Keratinocyte (primary cell): ENCODE measurements around the gene MAML2. TPM values are rescaled to one million over a fixed set of nuclear protein-coding genes. Genes with fewer than 3 reads are reported as not detected.

ENCODE experiments used
- DNase-seq: peaks from one replicate; pipeline ENCODE4 v3.0.0-alpha.2; 2011; ENCODE audit warnings: low read depth, missing footprints, low spot score
- FAIRE-seq: peaks from 2 replicates; lab custom pipeline; 2011; peaks lifted over from hg19 to GRCh38; lab: Jason Lieb, UNC
- H2AFZ ChIP-seq: 2 replicates; pipeline ENCODE4 v1.6.0; 2012; ENCODE audit warnings: low read length, control low read depth, inconsistent platforms; ENCODE audit not compliant: control insufficient read depth
- H3K27ac ChIP-seq: 2 replicates; pipeline ENCODE4 v1.5.1; 2011; ENCODE audit warnings: low read length; ENCODE audit not compliant: control insufficient read depth, insufficient read depth
- H3K27me3 ChIP-seq: 3 replicates; pipeline ENCODE4 v1.6.0; 2011; ENCODE audit warnings: low read length; ENCODE audit not compliant: control insufficient read depth, insufficient read depth; ENCODE audit errors: extremely low read depth
- H3K36me3 ChIP-seq, 2 experiments: 2 replicates in 1 of 2; 3 replicates in 1 of 2; pipeline ENCODE4 v1.5.1; 2011; ENCODE audit warnings: low read length in 2 of 2, mild to moderate bottlenecking in 1 of 2; ENCODE audit not compliant: control insufficient read depth in 2 of 2, insufficient read depth in 2 of 2; ENCODE audit errors: extremely low read depth in 1 of 2
- H3K4me1 ChIP-seq: 3 replicates; pipeline ENCODE4 v1.5.1; 2011; ENCODE audit warnings: low read length; ENCODE audit not compliant: control insufficient read depth, insufficient read depth; ENCODE audit errors: extremely low read depth
- H3K4me2 ChIP-seq: 3 replicates; pipeline ENCODE4 v1.6.0; 2011; ENCODE audit warnings: low read depth, low read length; ENCODE audit not compliant: control insufficient read depth, insufficient read depth; ENCODE audit errors: extremely low read depth
- H3K4me3 ChIP-seq, 3 experiments: fragments of 200-600 bp in 1 of 3; sonication (generic) in 1 of 3; 2 replicates in 2 of 3; 3 replicates in 1 of 3; pipeline ENCODE4 v1.5.1; 2011 to 2016; ENCODE audit warnings: low read length in 3 of 3, mild to moderate bottlenecking in 3 of 3, control low read depth in 2 of 3, inconsistent platforms in 1 of 3, low read depth in 1 of 3, mixed read lengths in 1 of 3, mixed run types in 1 of 3, moderate library complexity in 1 of 3; ENCODE audit not compliant: control insufficient read depth in 2 of 3, insufficient read depth in 2 of 3; ENCODE audit errors: extremely low read depth in 1 of 3
- H3K79me2 ChIP-seq: 2 replicates; pipeline ENCODE4 v1.6.0; 2012; ENCODE audit warnings: low read length; ENCODE audit not compliant: control insufficient read depth, insufficient read depth
- H3K9ac ChIP-seq: 3 replicates; pipeline ENCODE4 v1.6.0; 2011; ENCODE audit warnings: low read length; ENCODE audit not compliant: control insufficient read depth, insufficient read depth; ENCODE audit errors: extremely low read depth
- H3K9me1 ChIP-seq: 3 replicates; pipeline ENCODE4 v1.6.0; 2011; ENCODE audit warnings: low read length; ENCODE audit not compliant: control insufficient read depth, insufficient read depth; ENCODE audit errors: extremely low read depth
- H3K9me3 ChIP-seq: 2 replicates; pipeline ENCODE4 v1.5.1; 2012; ENCODE audit warnings: low read depth, low read length; ENCODE audit not compliant: control insufficient read depth
- H4K20me1 ChIP-seq: 3 replicates; pipeline ENCODE4 v1.6.0; 2011; ENCODE audit warnings: low read length; ENCODE audit not compliant: control insufficient read depth, insufficient read depth; ENCODE audit errors: extremely low read depth
- CTCF ChIP-seq, 3 experiments: IDR thresholded peaks in 1 of 3; conservative IDR thresholded peaks in 1 of 3; optimal IDR thresholded peaks in 1 of 3; 2 replicates in 2 of 3; 3 replicates in 1 of 3; pipeline versions ENCODE3 to v1.5.1; 2011; ENCODE audit warnings: low read length in 3 of 3, mild to moderate bottlenecking in 3 of 3, moderate library complexity in 2 of 3, control low read depth in 1 of 3, inconsistent platforms in 1 of 3; ENCODE audit not compliant: insufficient read depth in 2 of 3; ENCODE audit errors: extremely low read depth in 1 of 3
- EZH2 ChIP-seq: IDR thresholded peaks from one replicate; pipeline ENCODE4 v1.6.1; 2012; ENCODE audit warnings: inconsistent platforms, mild to moderate bottlenecking, low read length, moderate library complexity
- dilution Hi-C: fragments of 300-500 bp; cut with MboI; formaldehyde crosslinking; loops from one replicate; pipeline ENCODE4 v1.7.0; 2020; ENCODE audit warnings: low sequenced_read_pairs; ENCODE audit not compliant: extremely low pct_ligation_motif_present
- polyA plus RNA-seq, 5 experiments: library from polyadenylated mRNA; depleted of rRNA in 3 of 5; stranded (reverse) in 3 of 5; stranded (forward) in 1 of 5; unstranded in 1 of 5; fragments of >200 nt; gene quantifications; 1 replicate in 1 of 5; 2 replicates in 3 of 5; 3 replicates in 1 of 5; pipeline versions ENCODE4 v1.2.1 to v1.2.3, GENCODE V29; 2011 to 2012; ENCODE audit warnings: missing spikeins in 2 of 5, low read depth in 1 of 5, low replicate concordance in 1 of 5

MAML2 gene
- polyA plus RNA-seq, 1 donor (not counting 4 experiments of a cell fraction or from before 2014, with no cell fraction given): 4.2 TPM

DNA sequence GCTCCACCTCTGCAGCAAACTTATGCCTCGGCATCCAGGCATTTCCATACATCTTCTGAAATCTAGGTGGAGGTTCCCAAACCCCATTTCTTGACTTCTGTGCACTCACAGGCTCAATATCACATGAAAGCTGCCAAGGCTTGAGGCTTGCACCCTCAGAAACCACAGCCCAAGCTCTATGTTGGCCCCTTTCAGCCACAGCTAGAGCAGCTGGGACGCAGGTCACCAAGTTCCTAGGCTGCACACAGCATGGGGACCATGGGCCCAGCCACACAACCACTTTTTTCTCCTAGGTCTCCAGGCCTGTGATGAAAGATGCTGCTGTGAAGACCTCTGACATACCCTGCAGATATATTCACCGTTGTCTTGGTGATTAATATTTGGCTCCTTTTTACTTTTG, 394.4 kb downstream of the MAML2 start:
- dilution Hi-C loops: no loop called here
- Histone ChIP-seq H3K4me3 (no peak overlapping the region), H2AFZ (no peak overlapping the region), H3K27me3 (no peaks in the 10 kb centered on the region), H3K79me2 (no peaks in the 10 kb centered on the region), H3K9me1 (no peaks in the 10 kb centered on the region), H4K20me1 (no peaks in the 10 kb centered on the region), H3K4me1 (no peaks in the 10 kb centered on the region), H3K4me2 (no peak overlapping the region), H3K27ac (no peak overlapping the region), H3K36me3 (no peaks in the 10 kb centered on the region), H3K9me3 (peaks cover 3% of the 10 kb centered on the region), H3K9ac (no peak overlapping the region)
- FAIRE-seq (no peak), DNase-seq (no peak)
- TF ChIP-seq EZH2 (no peak), CTCF (optimal IDR thresholded peaks at IDR 0.05 in 1 of 3, IDR thresholded peaks at IDR 0.05 in 1 of 3, conservative IDR thresholded peaks at IDR 0.05 in 1 of 3; ENCODE audit: extremely low read depth in 1 of 3, insufficient read depth in 2 of 3, low read length in 3 of 3) (no peak)

DNA sequence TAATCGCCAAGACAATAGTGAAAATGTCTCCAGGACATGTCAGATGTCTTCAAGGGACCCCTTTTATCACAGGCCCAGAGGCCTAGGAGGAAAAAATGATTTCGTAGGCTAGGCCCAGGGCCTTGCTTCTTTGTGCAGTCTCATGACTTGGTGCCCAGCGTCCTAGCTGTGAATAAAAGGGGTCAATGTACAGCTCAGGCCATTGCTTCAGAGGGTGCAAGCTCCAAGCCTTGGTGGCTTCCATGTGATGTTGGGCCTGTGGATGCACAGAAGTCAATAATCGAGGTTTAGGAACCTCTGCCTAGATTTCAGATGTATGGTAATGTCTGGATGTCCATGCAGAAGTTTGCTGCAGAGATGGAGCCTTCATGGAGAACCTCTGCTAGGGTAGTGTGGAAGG, 398.4 kb downstream of the MAML2 start:
- DNase-seq (no peak), FAIRE-seq (no peak)
- H3K4me1 ChIP-seq: no peaks in the 10 kb centered on the region
- H3K27me3 ChIP-seq: no peaks in the 10 kb centered on the region
- H3K9ac ChIP-seq: no peak overlapping the region
- no peaks in the 10 kb centered on the region for H4K20me1 ChIP-seq
- dilution Hi-C loops: no loop called here
- no peak overlapping the region for H2AFZ ChIP-seq
- H3K27ac ChIP-seq: no peak overlapping the region
- H3K4me2 ChIP-seq: no peak overlapping the region
- H3K79me2 ChIP-seq: no peaks in the 10 kb centered on the region
- peaks cover 3% of the 10 kb centered on the region for H3K9me3 ChIP-seq
- no peaks in the 10 kb centered on the region for H3K36me3 ChIP-seq
- H3K4me3 ChIP-seq: no peak overlapping the region
- no peaks in the 10 kb centered on the region for H3K9me1 ChIP-seq
- TF ChIP-seq CTCF (optimal IDR thresholded peaks at IDR 0.05 in 1 of 3, IDR thresholded peaks at IDR 0.05 in 1 of 3, conservative IDR thresholded peaks at IDR 0.05 in 1 of 3; ENCODE audit: extremely low read depth in 1 of 3, insufficient read depth in 2 of 3, low read length in 3 of 3) (no peak), EZH2 (no peak)
